Stimulated activated CD4-positive, alpha-beta T cell treated with anti-CD3 and anti-CD28 coated beads, Interleukin-12 subunit alpha, Interleukin-12 subunit beta, amount 100 ng/mL, for 24 hours (primary cell): ENCODE results near the gene PTX4.

Experiments used
- DNase-seq, 2 experiments: peaks; one replicate each; pipeline ENCODE4 v3.0.0-alpha.2; 2020; ENCODE audit warnings: low read depth in 2 of 2

Gene PTX4

DNA sequence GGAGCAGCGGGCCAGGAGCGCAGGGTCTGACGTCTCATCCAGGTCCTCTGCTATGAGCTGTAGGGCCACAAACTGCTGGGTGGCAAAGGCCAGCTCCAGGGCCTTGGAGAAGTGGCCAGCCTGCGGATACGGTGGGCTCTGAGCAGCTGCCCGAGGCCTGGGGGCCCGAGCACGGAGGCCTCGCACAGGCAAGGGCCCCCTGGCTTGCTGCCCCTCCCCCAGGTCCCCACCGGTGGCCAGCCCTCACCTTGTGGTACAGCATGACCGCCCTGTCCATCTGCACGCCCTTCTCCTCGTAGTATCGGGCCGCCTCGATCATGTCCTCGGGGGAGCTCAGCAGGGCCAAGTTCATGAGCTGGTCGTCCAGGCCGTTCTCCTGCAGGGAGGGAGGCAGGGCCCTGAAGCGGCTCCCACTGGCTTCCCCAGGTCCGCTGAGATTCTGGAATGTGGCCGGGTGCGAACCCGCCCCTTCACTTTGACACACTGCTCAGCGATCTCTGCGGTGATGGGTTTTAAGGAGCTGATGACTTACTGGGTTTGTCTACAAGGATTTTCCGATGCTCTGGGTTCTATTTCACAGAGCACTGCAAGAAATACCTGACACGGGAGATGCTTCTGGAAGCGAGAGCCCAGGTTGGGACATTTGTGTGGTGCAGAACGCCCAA, 35.0 kb upstream of the PTX4 start:
- DNase-seq: no peak

DNA sequence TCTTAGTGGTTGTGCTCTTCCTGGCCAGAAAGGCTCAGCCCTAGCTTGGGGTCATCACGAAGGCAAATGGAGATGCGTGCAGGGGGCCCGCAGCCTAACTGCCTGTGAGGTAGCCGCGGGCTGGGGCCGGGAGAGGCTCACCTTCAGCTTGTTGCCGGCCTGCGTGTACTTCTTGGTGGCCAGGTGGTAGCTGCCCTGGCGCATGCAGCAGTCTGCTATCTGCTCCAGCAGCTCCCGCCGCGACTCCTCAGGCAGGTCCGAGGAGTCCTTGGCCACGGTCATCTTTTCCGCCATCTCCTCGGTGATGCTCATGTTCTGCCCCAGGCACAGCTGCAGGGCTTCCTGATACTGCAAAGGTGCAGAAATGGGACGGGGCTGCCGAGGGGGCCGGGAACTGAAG, 31.7 kb upstream of the PTX4 start:
- DNase-seq: no peak

GRCh38 chr16:1519831-1520230, 31.1 kb upstream of the PTX4 start:
- DNase-seq: no peak

DNA sequence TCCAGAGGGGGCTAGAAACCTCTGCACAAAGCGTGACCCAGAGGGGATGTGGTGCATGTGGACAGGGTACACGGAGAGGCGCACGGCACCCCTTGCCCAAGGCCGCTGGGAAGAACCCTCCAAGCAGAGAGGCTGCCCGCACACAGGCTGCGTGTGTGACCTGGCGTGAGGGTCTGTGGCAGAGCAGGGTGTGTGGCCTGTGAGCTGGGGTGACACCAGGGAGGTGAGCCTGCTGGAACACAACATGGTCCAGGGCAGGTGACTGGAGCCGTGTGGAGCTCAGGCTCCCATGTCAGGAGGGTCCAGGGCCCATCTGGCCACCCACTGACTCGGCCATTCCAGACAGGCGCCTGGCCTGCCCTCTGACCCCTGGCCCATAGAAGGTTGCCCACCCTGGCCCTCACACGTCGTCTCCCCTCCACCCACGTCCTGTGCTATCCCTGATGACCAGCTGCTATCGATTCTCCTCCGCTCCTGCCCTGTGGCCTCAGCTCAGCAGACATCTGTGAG, 29.9 kb upstream of the PTX4 start:
- no peak for DNase-seq

DNA sequence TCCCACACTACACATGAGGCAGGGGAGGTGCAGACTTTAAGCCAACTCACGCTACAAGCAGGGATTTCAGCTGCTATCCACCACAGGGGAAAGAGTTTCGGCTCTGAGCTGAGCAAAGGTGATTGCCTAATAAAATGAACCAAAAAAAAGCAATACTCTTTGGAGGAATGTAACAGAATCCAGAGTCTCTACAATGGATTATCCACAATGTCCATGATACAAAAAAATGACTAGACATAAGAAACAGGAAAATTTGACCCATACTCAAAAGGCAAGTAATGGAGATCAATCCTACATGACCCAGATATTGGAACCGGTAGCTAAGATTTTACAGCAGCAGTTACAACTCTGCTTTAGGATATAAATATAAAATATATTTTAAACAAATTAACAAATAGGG, 25.8 kb upstream of the PTX4 start:
- DNase-seq: no peak

- no peak for DNase-seq
Measured at GRCh38 chr16:1512774-1513173, 24.0 kb upstream of the PTX4 start.

DNA sequence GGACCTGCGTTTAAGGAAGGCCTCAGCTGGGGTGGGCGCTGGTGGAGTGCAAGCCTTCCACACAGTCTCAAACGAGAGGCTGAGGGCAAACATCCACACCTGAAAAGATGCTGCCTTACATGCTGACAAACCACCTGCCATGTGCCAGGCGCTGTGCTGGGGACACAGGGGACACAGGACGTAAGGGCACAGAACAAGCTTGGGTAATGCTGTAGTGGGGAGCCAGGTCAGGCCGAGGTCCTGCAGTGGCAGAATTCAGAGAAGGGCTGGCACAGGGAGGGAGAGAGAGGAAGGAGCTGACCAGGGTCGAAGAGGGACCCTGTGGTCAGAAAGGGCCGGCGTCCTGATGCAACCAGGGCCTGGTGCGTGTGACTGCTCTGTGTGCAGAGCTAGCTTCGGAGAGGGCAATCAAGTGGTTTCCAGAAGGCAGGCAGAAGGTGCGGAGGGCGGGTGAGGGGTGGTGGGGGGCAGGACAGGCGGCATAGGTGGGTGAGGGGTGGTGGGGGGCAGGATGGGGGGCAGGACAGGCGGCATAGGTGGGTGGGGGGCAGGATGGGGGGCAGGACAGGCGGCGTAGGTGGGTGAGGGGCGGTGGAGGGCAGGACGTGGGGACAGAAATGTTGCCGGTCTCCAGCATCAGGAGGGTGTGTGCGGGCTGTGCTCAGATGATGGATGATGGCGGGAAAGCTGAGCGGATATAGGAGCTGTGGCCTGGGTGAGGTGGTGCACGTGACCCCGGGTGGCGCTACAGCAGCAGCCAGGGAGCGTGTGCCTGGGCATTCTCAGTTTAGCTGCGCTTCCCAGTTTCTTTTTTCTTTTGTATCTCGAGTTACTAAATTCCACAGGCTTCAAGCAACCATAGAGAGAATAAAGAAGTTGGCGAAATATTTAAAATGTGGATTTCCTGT, 23.2 kb upstream of the PTX4 start:
- no peak for DNase-seq

- no peak for DNase-seq
Measured at GRCh38 chr16:1510941-1511351, 22.2 kb upstream of the PTX4 start.

GRCh38 chr16:1510272-1510671, 21.5 kb upstream of the PTX4 start:
- no peak for DNase-seq

DNA sequence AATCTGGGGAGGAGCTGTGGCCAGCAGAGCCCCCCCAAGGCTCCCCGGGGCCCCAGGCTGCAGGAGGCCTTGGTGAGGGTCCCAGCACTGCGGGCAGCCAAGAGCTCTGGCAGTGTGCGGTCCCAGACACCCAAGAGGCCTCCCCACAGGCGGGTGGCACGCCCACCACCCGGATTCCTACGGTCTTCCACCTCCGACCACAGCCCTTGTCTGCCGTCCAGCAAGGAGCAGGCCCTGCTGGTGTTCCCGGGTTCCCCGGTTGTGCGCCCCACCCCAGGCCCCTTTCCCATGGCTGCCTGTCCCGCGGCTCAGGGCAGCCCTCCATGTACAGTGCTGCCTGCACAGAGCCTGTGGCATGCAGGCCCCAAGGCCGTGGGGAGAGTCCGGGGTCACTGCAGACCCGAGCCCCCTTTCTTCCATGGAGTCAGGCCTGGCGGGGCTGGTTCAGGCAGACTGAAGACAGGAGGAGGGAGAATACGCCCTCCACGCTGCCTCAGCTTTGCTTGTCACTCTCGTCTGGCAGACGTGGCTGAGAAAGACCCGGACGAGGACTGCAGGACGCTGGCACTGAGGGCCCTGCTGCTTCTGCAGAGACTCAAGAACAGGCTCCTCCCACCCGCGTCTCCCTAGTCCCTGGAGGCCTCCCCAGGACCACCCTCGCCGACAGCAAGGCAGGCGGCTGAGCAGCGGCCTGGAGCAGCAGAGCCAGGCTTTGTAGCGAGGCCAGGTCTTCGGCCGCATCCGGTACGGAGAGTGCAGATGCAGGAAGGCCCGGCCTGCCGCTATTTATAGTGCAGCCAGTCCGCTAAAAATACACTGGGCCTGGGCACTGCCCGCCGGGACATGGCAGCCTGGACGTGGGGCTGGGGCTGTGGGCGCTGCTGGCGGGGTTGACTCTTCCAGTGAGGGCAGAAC, 20.8 kb upstream of the PTX4 start:
- DNase-seq: no peak

- DNase-seq: no peak
Measured at GRCh38 chr16:1508494-1509187, 19.9 kb upstream of the PTX4 start.

DNA sequence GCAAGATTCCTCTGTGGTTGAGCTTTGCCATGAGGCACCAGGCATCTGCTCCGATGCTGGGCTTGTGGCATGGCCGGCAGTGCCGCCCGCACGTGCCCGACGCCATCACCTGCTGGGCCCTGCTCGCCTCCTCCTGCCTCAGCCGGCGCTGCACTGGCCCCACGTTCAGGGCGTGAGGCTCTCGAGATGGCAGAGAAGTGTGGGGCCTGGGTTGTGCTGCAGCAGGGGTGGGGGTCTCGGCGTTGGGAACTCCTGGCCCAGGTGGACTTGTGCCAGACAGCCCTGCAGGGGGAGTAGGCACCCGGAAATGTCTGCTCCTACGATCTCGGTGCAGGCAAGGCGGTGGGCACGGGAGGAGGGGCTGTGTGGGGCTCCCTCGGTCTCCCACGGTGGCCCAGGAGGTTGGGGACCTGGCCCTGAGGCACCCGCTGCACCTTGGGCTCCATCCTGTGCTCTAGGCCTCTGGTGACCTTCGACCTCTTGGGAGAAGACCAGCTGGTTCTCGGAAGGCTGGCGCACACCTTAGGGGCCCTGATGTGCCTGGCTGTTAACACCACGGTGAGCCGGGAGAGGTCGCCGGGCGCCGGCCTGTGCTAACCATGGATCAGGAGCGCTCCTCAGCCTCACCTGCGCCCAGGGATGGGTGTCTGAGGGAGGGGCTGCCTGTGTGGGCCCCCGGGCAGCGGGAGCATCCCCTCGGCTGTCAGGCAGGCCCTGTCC, 17.9 kb upstream of the PTX4 start:
- no peak for DNase-seq

- DNase-seq: no peak
Measured at GRCh38 chr16:1505912-1506311, 17.2 kb upstream of the PTX4 start.

- no peak for DNase-seq
Measured at GRCh38 chr16:1505073-1505844, 16.5 kb upstream of the PTX4 start.

- no peak for DNase-seq
Measured at GRCh38 chr16:1503110-1503955, 14.6 kb upstream of the PTX4 start.

DNA sequence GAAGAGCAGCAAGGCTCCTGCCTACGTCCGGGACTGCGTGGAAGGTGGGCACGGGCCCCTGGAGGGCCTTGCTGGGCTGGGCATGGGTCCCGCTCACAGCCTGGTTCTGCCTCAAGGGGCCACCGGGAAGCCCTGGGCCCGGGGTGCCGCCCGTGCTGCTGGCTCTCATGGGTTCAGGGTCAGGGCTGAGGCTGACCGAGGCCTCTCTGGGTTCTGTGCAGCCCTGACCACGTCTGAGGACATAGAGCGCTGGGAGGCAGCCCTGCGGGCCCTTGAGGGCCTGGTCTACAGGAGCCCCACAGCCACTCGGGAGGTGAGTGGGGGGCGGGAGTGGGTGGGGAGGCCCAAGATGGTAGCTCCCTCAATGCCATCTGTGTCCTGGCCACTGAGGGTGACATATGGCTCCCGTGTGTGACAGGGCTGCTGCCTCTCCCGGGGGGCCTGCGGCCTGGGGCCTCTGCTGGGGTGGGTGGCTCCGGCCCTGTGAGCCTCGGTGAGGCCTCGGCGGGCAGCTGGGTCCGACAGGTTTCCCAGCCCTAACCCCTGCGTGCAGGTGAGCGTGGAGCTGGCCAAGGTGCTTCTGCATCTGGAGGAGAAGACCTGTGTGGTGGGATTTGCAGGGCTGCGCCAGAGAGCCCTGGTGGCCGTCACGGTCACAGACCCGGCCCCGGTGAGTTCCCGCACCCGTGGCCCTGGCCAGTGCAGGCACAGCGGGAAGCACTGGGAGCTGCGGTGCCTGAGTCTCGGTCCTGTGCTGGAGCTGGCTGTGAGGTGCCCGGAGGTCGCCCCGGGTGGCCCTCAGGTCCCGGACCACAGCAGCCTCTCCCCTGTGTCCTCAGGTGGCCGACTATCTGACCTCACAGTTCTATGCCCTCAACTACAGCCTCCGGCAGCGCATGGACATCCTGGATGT, 13.6 kb upstream of the PTX4 start:
- DNase-seq: no peak

- no peak for DNase-seq
Measured at GRCh38 chr16:1501630-1502029, 12.9 kb upstream of the PTX4 start.
